H4 (cell line): ENCODE results near the gene LRP3. TPM values are rescaled to one million over a fixed set of nuclear protein-coding genes. Genes with fewer than 3 reads are reported as not detected.
"Not testable (repeated sequence)": the region's sequence is repeated elsewhere in the genome, so short reads cannot be mapped to it uniquely, and the experiment has no call there.

Experiments used
- DNase-seq: peaks from one replicate; pipeline ENCODE4 v3.0.0-alpha.2; 2015; ENCODE audit warnings: low spot score
- total RNA-seq: library from RNA; depleted of rRNA; stranded (reverse); fragments of >200 nt; shearing (Covaris generic); gene quantifications from 2 replicates; pipeline ENCODE4 v1.2.3, GENCODE V29; 2014

The LRP3 gene
- total RNA-seq, 1 experiment from 2014 or later: 11.7 TPM

- no peak for DNase-seq
These were observed 8.7 kb downstream of the LRP3 start for GRCh38 chr19:33202546-33203507.

- DNase-seq: no peak
These were observed 9.4 kb downstream of the LRP3 start for GRCh38 chr19:33203529-33203928.

- DNase-seq: no peak
These were observed 10.2 kb downstream of the LRP3 start for GRCh38 chr19:33204136-33204973.

- no peak for DNase-seq
These were observed 11.0 kb downstream of the LRP3 start for GRCh38 chr19:33205110-33205509.

GRCh38 chr19:33205531-33206260 is 11.6 kb downstream of the LRP3 start:
- DNase-seq: no peak

- no peak for DNase-seq
These were observed 12.3 kb downstream of the LRP3 start for GRCh38 chr19:33206261-33207039.

- no peak for DNase-seq
These were observed 13.0 kb downstream of the LRP3 start for GRCh38 chr19:33207040-33207620.

- DNase-seq: no peak
These were observed 13.8 kb downstream of the LRP3 start for GRCh38 chr19:33207903-33208302.

- DNase-seq: no peak
These were observed 14.3 kb downstream of the LRP3 start for GRCh38 chr19:33208371-33208895.

- DNase-seq: no peak
These were observed 15.0 kb downstream of the LRP3 start for GRCh38 chr19:33208904-33209849.

- DNase-seq: not testable (repeated sequence)
These were observed 15.7 kb downstream of the LRP3 start for GRCh38 chr19:33209850-33210230.

GRCh38 chr19:33210266-33210940 is 16.3 kb downstream of the LRP3 start:
- no peak for DNase-seq

GRCh38 chr19:33211794-33212435 is 17.8 kb downstream of the LRP3 start:
- DNase-seq: no peak

- no peak for DNase-seq
These were observed 18.5 kb downstream of the LRP3 start for GRCh38 chr19:33212436-33213172.

- no peak for DNase-seq
These were observed 20.5 kb downstream of the LRP3 start for GRCh38 chr19:33214596-33214995.

GRCh38 chr19:33215438-33216197 is 21.5 kb downstream of the LRP3 start:
- DNase-seq: no peak
